Gastrocnemius medialis (tissue), 4 donors: ENCODE measurements around the gene CARD14.

Source experiments
- CTCF ChIP-seq, 5 experiments: fragments of 450-650 bp in 3 of 5; fragments of 200-600 bp in 2 of 5; sonication (generic) in 2 of 5; IDR thresholded peaks in 4 of 5; conservative IDR thresholded peaks in 1 of 5; 1 replicate in 4 of 5; 2 replicates in 1 of 5; pipeline ENCODE4 v1.5.1; 2016 to 2019; ENCODE audit warnings: antibody characterized with exemption in 5 of 5, mild to moderate bottlenecking in 3 of 5, moderate library complexity in 3 of 5
- POLR2A ChIP-seq, 2 donors: fragments of 450-650 bp; IDR thresholded peaks; one replicate each; pipeline ENCODE4 v1.6.1; 2017; ENCODE audit warnings: antibody characterized with exemption in 2 of 2, mild to moderate bottlenecking in 2 of 2, moderate library complexity in 2 of 2

GRCh38 chr17:80242505-80242904, 72.7 kb downstream of the CARD14 start:
- TF ChIP-seq CTCF (IDR thresholded peaks at IDR 0.05 in 4 of 5, conservative IDR thresholded peaks at IDR 0.05 in 1 of 5) (no peak), POLR2A (IDR thresholded peaks at IDR 0.05) (no peak)
